ENCODE data around the gene BMP3. TPM values are rescaled to one million over a fixed set of nuclear protein-coding genes. Genes with fewer than 3 reads are reported as not detected.

BMP3 gene
- total RNA-seq, 2 donors from 2014 or later, result 3.3 to 33.4 TPM

DNA sequence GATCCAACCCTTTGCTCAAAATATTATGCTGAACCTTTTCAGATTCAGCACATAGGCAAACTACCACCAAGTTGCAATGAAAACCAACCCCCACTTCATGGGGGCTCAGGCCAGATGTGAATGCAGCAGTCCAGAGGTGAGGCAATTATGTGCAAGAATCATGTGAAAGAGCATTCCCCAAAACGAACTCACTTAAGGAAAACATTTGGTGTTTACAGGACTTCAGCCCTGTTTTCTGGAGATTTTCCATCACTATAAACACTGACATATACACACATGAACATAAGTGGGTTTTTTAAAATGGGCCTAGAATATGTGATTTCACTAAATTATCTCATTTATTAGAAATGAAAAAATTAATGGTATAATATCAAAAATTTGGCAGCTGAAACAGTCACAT, 31.5 kb downstream of the BMP3 start:
- Histone ChIP-seq H3K4me1 (no peaks in the 10 kb centered on the region), H3K4me3 (no peak overlapping the region), H3K9me3 (no peaks in the 10 kb centered on the region), H3K9ac (ENCODE audit: low read depth in 2 of 2, low read length in 2 of 2) (no peak overlapping the region), H3K36me3 (no peaks in the 10 kb centered on the region), H3K27me3 (no peaks in the 10 kb centered on the region), H3K27ac (no peak overlapping the region)
- intact Hi-C loops (cut with DNase I), result no loop called here
- no peak for DNase-seq
- TF ChIP-seq, protein P1, sequence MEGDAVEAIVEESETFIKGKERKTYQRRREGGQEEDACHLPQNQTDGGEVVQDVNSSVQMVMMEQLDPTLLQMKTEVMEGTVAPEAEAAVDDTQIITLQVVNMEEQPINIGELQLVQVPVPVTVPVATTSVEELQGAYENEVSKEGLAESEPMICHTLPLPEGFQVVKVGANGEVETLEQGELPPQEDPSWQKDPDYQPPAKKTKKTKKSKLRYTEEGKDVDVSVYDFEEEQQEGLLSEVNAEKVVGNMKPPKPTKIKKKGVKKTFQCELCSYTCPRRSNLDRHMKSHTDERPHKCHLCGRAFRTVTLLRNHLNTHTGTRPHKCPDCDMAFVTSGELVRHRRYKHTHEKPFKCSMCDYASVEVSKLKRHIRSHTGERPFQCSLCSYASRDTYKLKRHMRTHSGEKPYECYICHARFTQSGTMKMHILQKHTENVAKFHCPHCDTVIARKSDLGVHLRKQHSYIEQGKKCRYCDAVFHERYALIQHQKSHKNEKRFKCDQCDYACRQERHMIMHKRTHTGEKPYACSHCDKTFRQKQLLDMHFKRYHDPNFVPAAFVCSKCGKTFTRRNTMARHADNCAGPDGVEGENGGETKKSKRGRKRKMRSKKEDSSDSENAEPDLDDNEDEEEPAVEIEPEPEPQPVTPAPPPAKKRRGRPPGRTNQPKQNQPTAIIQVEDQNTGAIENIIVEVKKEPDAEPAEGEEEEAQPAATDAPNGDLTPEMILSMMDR (IDR thresholded peaks at IDR 0.05), result no peak

GRCh38 chr4:81065446-81065845, 34.9 kb downstream of the BMP3 start:
- no peak overlapping the region for H3K9ac ChIP-seq (ENCODE audit: low read depth in 2 of 2, low read length in 2 of 2)
- H3K27ac ChIP-seq, result no peak overlapping the region
- no peak for DNase-seq
- no peak overlapping the region for H3K4me3 ChIP-seq
- H3K36me3 ChIP-seq, result no peaks in the 10 kb centered on the region
- H3K27me3 ChIP-seq, result no peaks in the 10 kb centered on the region
- H3K9me3 ChIP-seq, result no peaks in the 10 kb centered on the region
- no peaks in the 10 kb centered on the region for H3K4me1 ChIP-seq
- intact Hi-C loops (cut with DNase I), result loop anchor here (5.0 kb wide), 1 partner anchor 287 kb away; no protein-coding TSS in a partner anchor
- TF ChIP-seq, protein P1 (IDR thresholded peaks at IDR 0.05), result no peak

- H3K4me1 ChIP-seq, result no peaks in the 10 kb centered on the region
- H3K27me3 ChIP-seq, result no peaks in the 10 kb centered on the region
- peak; percentile 73 for DNase-seq
- H3K36me3 ChIP-seq, result no peaks in the 10 kb centered on the region
- no peaks in the 10 kb centered on the region for H3K9me3 ChIP-seq
- intact Hi-C loops (cut with DNase I), result loop anchor here (5.0 to 10.0 kb wide), 2 partner anchors 195 to 282 kb away; no protein-coding TSS in a partner anchor
- TF ChIP-seq, protein P1 (IDR thresholded peaks at IDR 0.05), result peak; percentile 90
- no peak overlapping the region for H3K27ac ChIP-seq
- no peak overlapping the region for H3K4me3 ChIP-seq
- no peak overlapping the region for H3K9ac ChIP-seq (ENCODE audit: low read depth in 2 of 2, low read length in 2 of 2)
Measured at GRCh38 chr4:81069706-81070331, 39.3 kb downstream of the BMP3 start.

DNA sequence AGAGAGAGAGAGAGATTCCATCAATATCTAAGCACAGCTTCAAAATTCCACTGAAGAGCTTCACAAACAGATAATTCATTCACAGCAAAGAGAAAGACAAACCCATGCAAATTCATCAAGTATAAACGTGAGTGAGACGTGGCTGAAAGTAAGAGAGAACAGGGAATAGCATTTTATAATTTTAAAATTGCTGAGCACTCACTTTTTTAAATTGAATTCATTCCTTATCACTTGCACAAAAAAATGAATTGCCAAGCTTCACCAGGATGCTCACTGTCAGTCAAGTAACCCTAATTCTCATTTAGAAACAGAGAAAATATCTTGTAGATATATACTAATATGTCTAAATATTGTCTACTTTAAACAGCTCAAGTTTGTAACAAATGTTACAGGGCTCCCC, 40.5 kb downstream of the BMP3 start:
- Histone ChIP-seq H3K36me3 (no peaks in the 10 kb centered on the region), H3K9me3 (no peaks in the 10 kb centered on the region)
- intact Hi-C loops (cut with DNase I), result loop anchor here (10.0 kb wide), 1 partner anchor 194 kb away; no protein-coding TSS in a partner anchor

GRCh38 chr4:81081156-81081555, 50.6 kb downstream of the BMP3 start:
- H3K9me3 ChIP-seq, result no peaks in the 10 kb centered on the region
- no peaks in the 10 kb centered on the region for H3K27me3 ChIP-seq
- no peak overlapping the region for H3K4me3 ChIP-seq
- H3K36me3 ChIP-seq, result no peaks in the 10 kb centered on the region
- TF ChIP-seq, protein P1 (IDR thresholded peaks at IDR 0.05), result no peak
- intact Hi-C loops (cut with DNase I), result no loop called here
- H3K4me1 ChIP-seq, result no peaks in the 10 kb centered on the region
- no peak overlapping the region for H3K9ac ChIP-seq (ENCODE audit: low read depth in 2 of 2, low read length in 2 of 2)
- no peak overlapping the region for H3K27ac ChIP-seq
- DNase-seq, result no peak

More for the DNA sequence above, 40.5 kb downstream of the BMP3 start:
- no peak overlapping the region for H3K27ac ChIP-seq
- H3K4me1 ChIP-seq, result no peaks in the 10 kb centered on the region
- TF ChIP-seq, protein P1 (IDR thresholded peaks at IDR 0.05), result no peak
- no peak overlapping the region for H3K9ac ChIP-seq (ENCODE audit: low read depth in 2 of 2, low read length in 2 of 2)
- DNase-seq, result no peak
- no peak overlapping the region for H3K4me3 ChIP-seq
- H3K27me3 ChIP-seq, result no peaks in the 10 kb centered on the region

All from colonic mucosa (tissue), 4 donors.